ENCODE results near the gene EML3.
A peak's percentile ranks its signal among the peaks of the same experiment; 100 is the strongest.

Gene EML3

GRCh38 chr11:62648967-62649364, 36.4 kb upstream of the EML3 start:
- TF ChIP-seq CTCF (IDR thresholded peaks at IDR 0.05; ENCODE audit: low read depth, low read length) = no peak
- no peak for DNase-seq (ENCODE audit: extremely low read depth, low read depth)

GRCh38 chr11:62648185-62648966, 35.8 kb upstream of the EML3 start:
- TF ChIP-seq CTCF (IDR thresholded peaks at IDR 0.05; ENCODE audit: low read depth, low read length) = no peak
- no peak for DNase-seq (ENCODE audit: extremely low read depth, low read depth)

- no peak for DNase-seq (ENCODE audit: extremely low read depth, low read depth)
- TF ChIP-seq CTCF (IDR thresholded peaks at IDR 0.05; ENCODE audit: low read depth, low read length) = no peak
Observed at GRCh38 chr11:62647609-62648005, 35.0 kb upstream of the EML3 start.

GRCh38 chr11:62646825-62647608, 34.4 kb upstream of the EML3 start:
- no peak for DNase-seq (ENCODE audit: extremely low read depth, low read depth)
- no peak for TF ChIP-seq CTCF (IDR thresholded peaks at IDR 0.05; ENCODE audit: low read depth, low read length)

- no peak for TF ChIP-seq CTCF (IDR thresholded peaks at IDR 0.05; ENCODE audit: low read depth, low read length)
- peak; percentile 92 for DNase-seq (ENCODE audit: extremely low read depth, low read depth)
Observed at GRCh38 chr11:62645946-62646824, 33.6 kb upstream of the EML3 start, which contains the start of gene GANAB. GANAB (minus strand) TSS chr11:62646613; CDS start chr11:62646599, 14 bp downstream.

- no peak for DNase-seq (ENCODE audit: extremely low read depth, low read depth)
- no peak for TF ChIP-seq CTCF (IDR thresholded peaks at IDR 0.05; ENCODE audit: low read depth, low read length)
Observed at GRCh38 chr11:62645671-62645945, 33.0 kb upstream of the EML3 start.
